Measurements from ENCODE around the gene SLC7A9.

- TF ChIP-seq, protein P1, sequence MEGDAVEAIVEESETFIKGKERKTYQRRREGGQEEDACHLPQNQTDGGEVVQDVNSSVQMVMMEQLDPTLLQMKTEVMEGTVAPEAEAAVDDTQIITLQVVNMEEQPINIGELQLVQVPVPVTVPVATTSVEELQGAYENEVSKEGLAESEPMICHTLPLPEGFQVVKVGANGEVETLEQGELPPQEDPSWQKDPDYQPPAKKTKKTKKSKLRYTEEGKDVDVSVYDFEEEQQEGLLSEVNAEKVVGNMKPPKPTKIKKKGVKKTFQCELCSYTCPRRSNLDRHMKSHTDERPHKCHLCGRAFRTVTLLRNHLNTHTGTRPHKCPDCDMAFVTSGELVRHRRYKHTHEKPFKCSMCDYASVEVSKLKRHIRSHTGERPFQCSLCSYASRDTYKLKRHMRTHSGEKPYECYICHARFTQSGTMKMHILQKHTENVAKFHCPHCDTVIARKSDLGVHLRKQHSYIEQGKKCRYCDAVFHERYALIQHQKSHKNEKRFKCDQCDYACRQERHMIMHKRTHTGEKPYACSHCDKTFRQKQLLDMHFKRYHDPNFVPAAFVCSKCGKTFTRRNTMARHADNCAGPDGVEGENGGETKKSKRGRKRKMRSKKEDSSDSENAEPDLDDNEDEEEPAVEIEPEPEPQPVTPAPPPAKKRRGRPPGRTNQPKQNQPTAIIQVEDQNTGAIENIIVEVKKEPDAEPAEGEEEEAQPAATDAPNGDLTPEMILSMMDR (IDR thresholded peaks at IDR 0.05), result no peak
- TF ChIP-seq POLR2A (IDR thresholded peaks at IDR 0.05), result no peak
Measured at GRCh38 chr19:32818536-32818935, 51.0 kb downstream of the SLC7A9 start.
